Chondrocyte (in vitro differentiated cells): ENCODE measurements around the gene MYL12B. TPM values are rescaled to one million over a fixed set of nuclear protein-coding genes. Genes with fewer than 3 reads are reported as not detected.

Source experiments
- DNase-seq: peaks from one replicate; pipeline ENCODE4 v3.0.0; 2021; ENCODE audit warnings: mixed read lengths, low spot score
- H3K27ac Mint-ChIP-seq: one replicate; pipeline ENCODE4 v1.8.0; 2021; ENCODE audit warnings: mild to moderate bottlenecking, moderate library complexity, mixed read lengths; ENCODE audit not compliant: unreplicated experiment
- H3K27me3 Mint-ChIP-seq: 2 replicates; pipeline ENCODE4 v1.8.0; 2021; ENCODE audit warnings: low read depth, mixed read lengths
- H3K36me3 Mint-ChIP-seq: 2 replicates; pipeline ENCODE4 v1.8.0; 2021; ENCODE audit warnings: low read depth, mixed read lengths
- H3K4me1 Mint-ChIP-seq: 2 replicates; pipeline ENCODE4 v1.8.0; 2021; ENCODE audit warnings: low read depth, mild to moderate bottlenecking, mixed read lengths
- H3K4me3 Mint-ChIP-seq: one replicate; pipeline ENCODE4 v1.8.0; 2021; ENCODE audit warnings: mild to moderate bottlenecking, moderate library complexity, mixed read lengths; ENCODE audit not compliant: unreplicated experiment
- H3K9me3 Mint-ChIP-seq: 2 replicates; pipeline ENCODE4 v1.8.0; 2021; ENCODE audit warnings: low read depth, mixed read lengths
- CTCF ChIP-seq: fragments of 200-600 bp; sonication (generic); IDR thresholded peaks from 2 replicates; pipeline ENCODE4 v1.5.0; 2021; ENCODE audit warnings: antibody characterized with exemption, mild to moderate bottlenecking, moderate library complexity
- total RNA-seq: library from RNA; stranded (reverse); gene quantifications from 3 replicates; pipeline ENCODE4 v1.2.1, GENCODE V29; 2021

MYL12B gene
- total RNA-seq, 1 donor from 2014 or later: 327 TPM

DNA sequence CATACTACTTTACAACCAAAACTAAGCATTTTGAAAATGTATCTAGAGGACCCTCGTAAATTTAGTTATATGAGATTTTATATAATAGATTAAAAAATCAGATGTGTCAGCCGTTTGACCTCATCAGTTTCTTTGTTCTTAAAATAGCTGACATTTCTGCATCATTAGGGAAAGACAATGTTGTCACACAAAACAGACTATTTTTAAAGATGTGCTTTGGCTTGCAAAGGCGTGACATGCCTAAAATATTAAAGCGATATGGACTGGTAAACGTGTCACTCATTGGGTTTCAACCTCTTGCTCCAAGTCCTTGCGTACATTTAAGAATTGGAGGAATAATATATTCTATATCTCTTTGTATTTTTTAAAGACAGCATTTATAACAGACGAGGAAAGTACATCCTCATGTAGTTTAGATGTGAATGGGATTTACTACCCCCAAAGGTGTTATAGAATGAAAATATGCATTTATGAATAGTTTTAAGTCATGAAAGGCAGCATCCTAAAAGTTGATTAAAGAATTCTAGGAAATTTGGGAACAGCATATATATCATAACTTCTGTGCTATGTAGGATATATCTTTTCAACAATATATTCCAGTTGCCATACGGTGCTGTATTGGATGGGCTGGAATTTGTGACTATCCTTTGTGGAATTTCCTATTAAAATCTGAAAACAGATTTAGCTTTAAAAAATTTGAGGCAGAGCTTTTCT, 10.5 kb upstream of the MYL12B start:
- Mint-ChIP-seq H3K4me1 (peaks cover 72% of the 10 kb centered on the region), H3K27ac (peak overlapping the region; percentile 87), H3K9me3 (no peaks in the 10 kb centered on the region), H3K36me3 (peaks cover 40% of the 10 kb centered on the region), H3K4me3 (peak overlapping the region; percentile 57), H3K27me3 (no peaks in the 10 kb centered on the region)
- no peak for TF ChIP-seq CTCF
- no peak for DNase-seq

GRCh38 chr18:3251963-3252277, 10.0 kb upstream of the MYL12B start:
- H3K27ac Mint-ChIP-seq: peak overlapping the region; percentile 87
- no peak for DNase-seq
- H3K4me3 Mint-ChIP-seq: peak overlapping the region; percentile 57
- peaks cover 43% of the 10 kb centered on the region for H3K36me3 Mint-ChIP-seq
- no peaks in the 10 kb centered on the region for H3K9me3 Mint-ChIP-seq
- TF ChIP-seq CTCF: no peak
- peaks cover 72% of the 10 kb centered on the region for H3K4me1 Mint-ChIP-seq
- H3K27me3 Mint-ChIP-seq: no peaks in the 10 kb centered on the region

- H3K27ac Mint-ChIP-seq: peak overlapping the region; percentile 87
- no peak for TF ChIP-seq CTCF
- peak overlapping the region; percentile 45 for H3K4me3 Mint-ChIP-seq
- no peak for DNase-seq
- no peaks in the 10 kb centered on the region for H3K9me3 Mint-ChIP-seq
- H3K4me1 Mint-ChIP-seq: peaks cover 79% of the 10 kb centered on the region
- H3K27me3 Mint-ChIP-seq: no peaks in the 10 kb centered on the region
- peaks cover 52% of the 10 kb centered on the region for H3K36me3 Mint-ChIP-seq
Measured at GRCh38 chr18:3252843-3253242, 9.1 kb upstream of the MYL12B start.

GRCh38 chr18:3254725-3255124, 7.2 kb upstream of the MYL12B start:
- peak overlapping the region; percentile 69 for H3K27ac Mint-ChIP-seq
- H3K27me3 Mint-ChIP-seq: no peaks in the 10 kb centered on the region
- peaks cover 48% of the 10 kb centered on the region for H3K36me3 Mint-ChIP-seq
- DNase-seq: no peak
- no peaks in the 10 kb centered on the region for H3K9me3 Mint-ChIP-seq
- peak overlapping the region; percentile 35 for H3K4me3 Mint-ChIP-seq
- peaks cover 87% of the 10 kb centered on the region for H3K4me1 Mint-ChIP-seq
- no peak for TF ChIP-seq CTCF

DNA sequence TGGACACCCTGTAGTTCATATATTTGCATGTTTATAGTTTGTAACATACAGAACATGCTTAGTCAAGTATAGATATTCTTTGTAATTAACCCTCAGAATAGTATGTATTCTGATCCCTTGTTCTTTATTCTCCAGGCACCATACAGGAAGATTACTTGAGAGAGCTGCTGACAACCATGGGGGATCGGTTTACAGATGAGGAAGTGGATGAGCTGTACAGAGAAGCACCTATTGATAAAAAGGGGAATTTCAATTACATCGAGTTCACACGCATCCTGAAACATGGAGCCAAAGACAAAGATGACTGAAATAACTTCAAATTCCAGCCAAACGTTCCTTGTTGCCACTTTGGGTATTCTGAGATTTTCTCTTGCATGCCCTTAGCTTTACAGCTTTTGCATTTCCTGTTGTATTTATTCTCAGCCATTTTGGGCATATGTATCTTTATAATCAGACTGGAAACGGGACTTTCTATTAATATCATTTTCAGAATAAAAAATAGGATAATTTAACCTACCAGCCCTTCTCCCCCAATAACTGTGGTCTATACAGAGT, 6.2 kb upstream of the MYL12B start:
- no peak for DNase-seq
- H3K4me3 Mint-ChIP-seq: no peak overlapping the region
- peaks cover 47% of the 10 kb centered on the region for H3K36me3 Mint-ChIP-seq
- no peak for TF ChIP-seq CTCF
- H3K4me1 Mint-ChIP-seq: peaks cover 85% of the 10 kb centered on the region
- H3K9me3 Mint-ChIP-seq: no peaks in the 10 kb centered on the region
- no peaks in the 10 kb centered on the region for H3K27me3 Mint-ChIP-seq
- peak overlapping the region; percentile 87 for H3K27ac Mint-ChIP-seq
